OCI-LY1 (cell line): Measurements from ENCODE around the gene MADD.
A peak's percentile ranks its signal among the peaks of the same experiment; 100 is the strongest.

Experiments used
- H2AFZ ChIP-seq: fragments of 200-600 bp; sonication (generic), shearing (Covaris generic); 2 replicates; pipeline ENCODE4 v1.6.0; 2014; ENCODE audit warnings: antibody characterized with exemption, mild to moderate bottlenecking, low read length
- H3F3A ChIP-seq: fragments of 200-600 bp; sonication (generic), shearing (Covaris generic); 2 replicates; pipeline ENCODE4 v1.6.0; 2014; ENCODE audit warnings: mild to moderate bottlenecking, antibody characterized with exemption, low read length, moderate library complexity; ENCODE audit not compliant: insufficient read depth
- H3K27ac ChIP-seq: fragments of 200-600 bp; sonication (generic); 2 replicates; pipeline ENCODE4 v1.5.1; 2014; ENCODE audit warnings: low read length, mixed run types, mild to moderate bottlenecking, low read depth; ENCODE audit not compliant: poor library complexity, severe bottlenecking
- H3K27me3 ChIP-seq: fragments of 200-600 bp; sonication (generic); 2 replicates; pipeline ENCODE4 v1.6.0; 2014; ENCODE audit warnings: antibody characterized with exemption, mild to moderate bottlenecking, low read length, moderate library complexity; ENCODE audit not compliant: insufficient read depth
- H3K36me3 ChIP-seq: fragments of 200-600 bp; sonication (generic); 2 replicates; pipeline ENCODE4 v1.6.1; 2014; ENCODE audit warnings: mild to moderate bottlenecking, antibody characterized with exemption, low read length, moderate library complexity, mixed read lengths; ENCODE audit not compliant: insufficient read depth
- H3K4me1 ChIP-seq: fragments of 200-600 bp; sonication (generic); 2 replicates; pipeline ENCODE4 v1.5.1; 2014; ENCODE audit warnings: mild to moderate bottlenecking, low read length, moderate library complexity; ENCODE audit not compliant: insufficient read depth, severe bottlenecking
- H3K4me2 ChIP-seq: fragments of 200-600 bp; sonication (generic), shearing (Covaris generic); 2 replicates; pipeline ENCODE4 v1.6.1; 2014; ENCODE audit warnings: low read length
- H3K4me3 ChIP-seq: fragments of 200-600 bp; sonication (generic); 2 replicates; pipeline ENCODE4 v1.5.1; 2014; ENCODE audit warnings: low read length, low read depth, mild to moderate bottlenecking, mixed read lengths; ENCODE audit not compliant: poor library complexity, severe bottlenecking
- H3K79me2 ChIP-seq: fragments of 200-600 bp; shearing (Covaris generic); 2 replicates; pipeline ENCODE4 v1.6.1; 2016; ENCODE audit warnings: mixed run types, low read length, mixed read lengths; ENCODE audit not compliant: insufficient read depth
- H3K9ac ChIP-seq: fragments of 200-600 bp; sonication (generic), shearing (Covaris generic); 2 replicates; pipeline ENCODE4 v1.6.1; 2014; ENCODE audit warnings: mild to moderate bottlenecking, low read length, mixed read lengths
- H3K9me2 ChIP-seq: fragments of 200-600 bp; sonication (generic), shearing (Covaris generic); 2 replicates; pipeline ENCODE4 v1.6.1; 2014; ENCODE audit warnings: low read depth, mild to moderate bottlenecking, low read length, mixed read lengths
- H3K9me3 ChIP-seq: fragments of 200-600 bp; shearing (Covaris generic); 2 replicates; pipeline ENCODE4 v1.6.1; 2014; ENCODE audit warnings: low read length, mixed read lengths
- H4K20me1 ChIP-seq: fragments of 200-600 bp; sonication (generic), shearing (Covaris generic); 2 replicates; pipeline ENCODE4 v1.6.0; 2016; ENCODE audit warnings: mild to moderate bottlenecking, low read length; ENCODE audit not compliant: insufficient read depth
- CTCF ChIP-seq: fragments of 200-600 bp; sonication (generic), shearing (Covaris generic); IDR thresholded peaks from 2 replicates; pipeline ENCODE4 v1.5.1; 2017; ENCODE audit warnings: mild to moderate bottlenecking, antibody characterized with exemption, low read length, moderate library complexity, mixed read lengths
- EZH2 ChIP-seq: fragments of 200-600 bp; sonication (generic), shearing (Covaris generic); IDR thresholded peaks from 2 replicates; pipeline ENCODE4 v1.8.0; 2017; ENCODE audit warnings: borderline replicate concordance, mixed run types, mild to moderate bottlenecking, antibody characterized with exemption, low read length, moderate library complexity, mixed read lengths

Gene MADD

DNA sequence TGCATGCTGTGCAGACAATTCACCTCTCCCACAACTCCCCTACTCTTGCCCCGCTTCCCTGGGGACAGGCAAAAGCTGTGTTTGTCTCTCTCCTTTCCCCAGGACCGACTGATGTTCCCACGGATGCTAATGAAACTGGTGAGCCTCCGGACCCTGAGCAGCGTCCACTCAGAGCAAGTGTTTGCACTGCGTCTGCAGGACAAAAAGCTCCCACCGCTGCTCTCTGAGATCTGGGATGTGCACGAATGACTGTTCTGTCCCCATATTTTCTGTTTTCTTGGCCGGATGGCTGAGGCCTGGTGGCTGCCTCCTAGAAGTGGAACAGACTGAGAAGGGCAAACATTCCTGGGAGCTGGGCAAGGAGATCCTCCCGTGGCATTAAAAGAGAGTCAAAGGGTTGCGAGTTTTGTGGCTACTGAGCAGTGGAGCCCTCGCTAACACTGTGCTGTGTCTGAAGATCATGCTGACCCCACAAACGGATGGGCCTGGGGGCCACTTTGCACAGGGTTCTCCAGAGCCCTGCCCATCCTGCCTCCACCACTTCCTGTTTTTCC lies 1.4 kb upstream of the MADD start:
- Histone ChIP-seq H3K9ac (peak overlapping the region; percentile 86; the same call in 1 of the 2 replicates), H3K27me3 (no peaks in the 10 kb centered on the region), H3K79me2 (peaks cover 25% of the 10 kb centered on the region), H3K9me3 (no peaks in the 10 kb centered on the region), H3K9me2 (no peaks in the 10 kb centered on the region), H4K20me1 (no peaks in the 10 kb centered on the region), H3K4me3 (peak overlapping the region; percentile 87), H2AFZ (0 out of 2 replicates have a peak overlapping the region, but pooled peaks have one; percentile 57), H3K36me3 (no peaks in the 10 kb centered on the region), H3K4me2 (peak overlapping the region; percentile 100), H3K27ac (no peak overlapping the region), H3F3A (no peaks in the 10 kb centered on the region), H3K4me1 (peaks cover 46% of the 10 kb centered on the region)
- TF ChIP-seq EZH2 = no peak
- TF ChIP-seq CTCF = no peak

GRCh38 chr11:47269002-47269828 lies 718 bp upstream of the MADD start:
- H3K79me2 ChIP-seq = peaks cover 25% of the 10 kb centered on the region
- TF ChIP-seq CTCF = no peak
- TF ChIP-seq EZH2 = no peak
- no peaks in the 10 kb centered on the region for H3K9me3 ChIP-seq
- peak overlapping the region; percentile 57; the same call in 1 of the 2 replicates for H2AFZ ChIP-seq
- peaks cover 5% of the 10 kb centered on the region; the same call in 1 of the 2 replicates for H3K36me3 ChIP-seq
- H3K9ac ChIP-seq = peak overlapping the region; percentile 86
- H3F3A ChIP-seq = no peaks in the 10 kb centered on the region
- no peaks in the 10 kb centered on the region for H3K9me2 ChIP-seq
- H3K4me1 ChIP-seq = peaks cover 46% of the 10 kb centered on the region
- H3K27me3 ChIP-seq = no peaks in the 10 kb centered on the region
- no peaks in the 10 kb centered on the region for H4K20me1 ChIP-seq
- peak overlapping the region; percentile 87 for H3K4me3 ChIP-seq
- peak overlapping the region; percentile 75 for H3K27ac ChIP-seq
- peak overlapping the region; percentile 100 for H3K4me2 ChIP-seq

DNA sequence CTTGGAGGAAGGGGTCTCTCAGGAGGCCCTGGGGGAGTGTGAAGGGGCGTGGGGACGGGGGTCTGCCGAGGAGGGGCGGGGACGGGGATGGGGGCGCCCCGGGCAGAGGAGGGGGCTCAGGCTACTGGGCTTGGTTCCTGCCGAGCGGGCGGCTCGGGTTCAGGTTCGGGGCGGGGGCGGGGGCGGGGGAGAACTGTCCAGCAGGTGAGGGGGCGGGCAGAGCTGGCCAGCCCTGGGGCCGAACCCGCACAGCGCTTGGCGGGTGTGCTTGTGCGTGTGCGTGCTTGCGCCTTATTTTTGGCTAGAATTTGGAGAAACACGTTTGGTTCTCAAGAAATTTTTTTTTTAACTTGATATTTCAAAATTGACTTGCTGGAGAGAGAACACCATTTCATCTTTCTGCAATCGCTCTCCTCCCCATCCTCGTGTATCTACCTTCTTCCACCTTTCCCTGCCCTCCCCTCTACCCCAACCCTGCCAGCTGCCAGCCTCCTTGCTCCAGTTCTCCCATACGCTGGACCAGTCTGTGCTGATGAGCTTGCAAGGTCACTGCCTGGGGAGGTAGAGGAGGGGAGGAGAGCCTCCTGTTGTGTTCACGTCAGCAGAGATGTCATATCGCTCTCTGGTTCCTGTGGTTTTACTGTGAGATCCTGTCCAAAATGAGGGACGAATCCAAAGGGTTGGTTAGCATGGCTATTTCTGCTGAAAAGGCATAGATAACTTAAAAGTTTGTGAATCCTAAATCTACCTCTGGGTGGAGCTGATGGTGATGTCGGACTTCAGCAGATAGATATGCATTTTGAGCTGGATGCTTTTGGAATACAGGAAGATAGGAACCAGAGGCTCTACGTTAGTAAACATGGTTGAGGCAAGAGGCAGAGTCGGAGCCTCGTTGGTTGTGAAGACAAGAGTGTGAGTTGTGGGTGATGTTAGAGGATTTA lies 668 bp downstream of the MADD start:
- H3K36me3 ChIP-seq = peaks cover 18% of the 10 kb centered on the region
- peak overlapping the region; percentile 100 for H3K4me2 ChIP-seq
- H3F3A ChIP-seq = no peaks in the 10 kb centered on the region
- peak overlapping the region; percentile 86 for H3K9ac ChIP-seq
- no peaks in the 10 kb centered on the region for H3K9me2 ChIP-seq
- H3K27me3 ChIP-seq = no peaks in the 10 kb centered on the region
- H2AFZ ChIP-seq = no peak overlapping the region
- H3K9me3 ChIP-seq = no peaks in the 10 kb centered on the region
- peaks cover 41% of the 10 kb centered on the region for H3K4me1 ChIP-seq
- H3K79me2 ChIP-seq = peaks cover 25% of the 10 kb centered on the region
- peak overlapping the region; percentile 11 for H3K27ac ChIP-seq
- TF ChIP-seq EZH2 (no peak), CTCF (peak; percentile 46)
- no peaks in the 10 kb centered on the region for H4K20me1 ChIP-seq
- peak overlapping the region; percentile 87 for H3K4me3 ChIP-seq
